SK-N-SH (cell line): ENCODE data around the gene NEU2. TPM values are rescaled to one million over a fixed set of nuclear protein-coding genes. Genes with fewer than 3 reads are reported as not detected.

ENCODE experiments used
- CTCF ChIA-PET: fragments of 300-600, 350-600 bp; formaldehyde crosslinking; extraction: SDS; loops from one replicate; lab custom pipeline; 2021; lab: Yijun Ruan, JAX
- POLR2A ChIA-PET: fragments of 350-600 bp; sonication (Branson Sonifier 250); formaldehyde crosslinking; extraction: SDS; loops from one replicate; lab custom pipeline; 2020; ENCODE audit warnings: antibody characterized with exemption, inconsistent platforms; lab: Yijun Ruan, JAX
- DNase-seq: peaks from one replicate; pipeline ENCODE4 v3.0.0; 2012
- H2AFZ ChIP-seq: fragments of 200-600 bp; sonication (generic); 2 replicates; pipeline ENCODE4 v1.8.1; 2016; ENCODE audit warnings: antibody characterized with exemption, mild to moderate bottlenecking, low read depth
- H3F3A ChIP-seq: fragments of 200-600 bp; sonication (generic); replicated peaks from 2 replicates; pipeline ENCODE3; 2016; ENCODE audit warnings: antibody characterized with exemption, mild to moderate bottlenecking; ENCODE audit not compliant: insufficient read depth
- H3K27ac ChIP-seq, 2 experiments: fragments of 200-500 bp in 1 of 2; fragments of 200-600 bp in 1 of 2; sonication (Bioruptor generic) in 1 of 2; sonication (generic), shearing (Covaris generic) in 1 of 2; 2 replicates each; pipeline versions ENCODE4 v1.5.1 to v1.6.1; 2014 to 2016; ENCODE audit warnings: low read depth in 2 of 2, inconsistent platforms in 1 of 2, low read length in 1 of 2, mild to moderate bottlenecking in 1 of 2, mixed read lengths in 1 of 2
- H3K27me3 ChIP-seq: fragments of 200-600 bp; sonication (generic), shearing (Covaris generic); 2 replicates; pipeline ENCODE4 v1.6.1; 2016; ENCODE audit warnings: mixed run types; ENCODE audit not compliant: insufficient read depth
- H3K36me3 ChIP-seq, 2 experiments: fragments of 200-500 bp in 1 of 2; fragments of 200-600 bp in 1 of 2; sonication (Bioruptor generic) in 1 of 2; sonication (generic) in 1 of 2; replicated peaks in 1 of 2; 2 replicates each; pipeline versions ENCODE3 to v1.5.1; 2014 to 2016; ENCODE audit warnings: low read length in 1 of 2, mild to moderate bottlenecking in 1 of 2; ENCODE audit not compliant: insufficient read depth in 2 of 2, control insufficient read depth in 1 of 2
- H3K4me1 ChIP-seq, 2 experiments: fragments of 200-500 bp in 1 of 2; fragments of 200-600 bp in 1 of 2; sonication (Bioruptor generic) in 1 of 2; sonication (generic), shearing (Covaris generic) in 1 of 2; 2 replicates each; pipeline versions ENCODE4 v1.5.1 to v1.6.1; 2014 to 2016; ENCODE audit warnings: low read depth in 1 of 2, low read length in 1 of 2, mixed run types in 1 of 2; ENCODE audit not compliant: insufficient read depth in 2 of 2, control insufficient read depth in 1 of 2
- H3K4me2 ChIP-seq: fragments of 200-600 bp; sonication (generic), shearing (Covaris generic); 2 replicates; pipeline ENCODE4 v1.6.1; 2017; ENCODE audit warnings: mixed run types
- H3K4me3 ChIP-seq, 2 experiments: fragments of 200-500 bp in 1 of 2; fragments of 200-600 bp in 1 of 2; sonication (Bioruptor generic) in 1 of 2; sonication (generic), shearing (Covaris generic) in 1 of 2; 2 replicates each; pipeline versions ENCODE4 v1.5.1 to v1.8.1; 2014 to 2016; ENCODE audit warnings: low read depth in 2 of 2, inconsistent platforms in 1 of 2, low read length in 1 of 2, mild to moderate bottlenecking in 1 of 2, mixed read lengths in 1 of 2, moderate library complexity in 1 of 2
- H3K79me2 ChIP-seq: fragments of 200-600 bp; sonication (generic); 2 replicates; pipeline ENCODE4 v1.8.1; 2017; ENCODE audit warnings: mild to moderate bottlenecking; ENCODE audit not compliant: insufficient read depth
- H3K9ac ChIP-seq: fragments of 200-600 bp; sonication (generic); 2 replicates; pipeline ENCODE4 v1.6.1; 2017; ENCODE audit warnings: mixed run types
- H3K9me2 ChIP-seq: fragments of 200-600 bp; sonication (generic); 2 replicates; pipeline ENCODE4 v1.6.1; 2017; ENCODE audit warnings: mixed run types
- H3K9me3 ChIP-seq: fragments of 200-600 bp; sonication (generic); 2 replicates; pipeline ENCODE4 v1.6.1; 2017; ENCODE audit warnings: mixed run types, mild to moderate bottlenecking, moderate library complexity
- H4K20me1 ChIP-seq: fragments of 200-600 bp; sonication (generic); 2 replicates; pipeline ENCODE4 v1.6.1; 2017; ENCODE audit warnings: mild to moderate bottlenecking, mixed run types; ENCODE audit not compliant: insufficient read depth
- CHD2 ChIP-seq: fragments of 150-350 bp; IDR thresholded peaks from 2 replicates; pipeline ENCODE4 v1.6.1; 2018; ENCODE audit warnings: low read length; ENCODE audit not compliant: partially characterized antibody
- EZH2phosphoT487 ChIP-seq: fragments of 200-600 bp; sonication (generic); IDR thresholded peaks from 2 replicates; pipeline ENCODE4 v1.6.1; 2017; ENCODE audit warnings: low read depth, mixed run types, mild to moderate bottlenecking, antibody characterized with exemption, moderate library complexity, borderline replicate concordance
- FOXJ3 ChIP-seq: sonication (generic); formaldehyde crosslinking; IDR thresholded peaks from 2 replicates; pipeline ENCODE4 v1.5.1; 2020; ENCODE audit warnings: mild to moderate bottlenecking, missing genetic modification reagents
- GABPA ChIP-seq: IDR thresholded peaks from 2 replicates; pipeline ENCODE4 v1.4.0; 2012; ENCODE audit warnings: low read depth, mild to moderate bottlenecking
- GATA2 ChIP-seq: sonication (generic); formaldehyde crosslinking; IDR thresholded peaks from 2 replicates; pipeline ENCODE4 v1.5.0; 2020; ENCODE audit warnings: mild to moderate bottlenecking, missing genetic modification reagents
- IRF3 ChIP-seq: fragments of 150-350 bp; IDR thresholded peaks from 2 replicates; pipeline ENCODE4 v1.6.1; 2016; ENCODE audit warnings: mild to moderate bottlenecking, low read depth, low read length
- JUND ChIP-seq: IDR thresholded peaks from 2 replicates; pipeline ENCODE4 v1.4.0; 2012
- NRF1 ChIP-seq: IDR thresholded peaks from 2 replicates; pipeline ENCODE4 v1.6.1; 2012; ENCODE audit warnings: low read depth, mild to moderate bottlenecking, low read length
- POLR2AphosphoS5 ChIP-seq: IDR thresholded peaks from 2 replicates; pipeline ENCODE4 v1.6.1; 2012; ENCODE audit warnings: low read depth, low read length
- RAD21 ChIP-seq: IDR thresholded peaks from 2 replicates; pipeline ENCODE4 v1.6.1; 2012; ENCODE audit warnings: mild to moderate bottlenecking, low read length
- RCOR1 ChIP-seq: fragments of 150-350 bp; IDR thresholded peaks from 2 replicates; pipeline ENCODE4 v1.6.1; 2017; ENCODE audit warnings: antibody characterized with exemption, low read length
- SIN3A ChIP-seq: IDR thresholded peaks from 2 replicates; pipeline ENCODE4 v1.6.1; 2012; ENCODE audit warnings: low read depth, mild to moderate bottlenecking, low read length, moderate library complexity, borderline replicate concordance
- SMC3 ChIP-seq: IDR thresholded peaks from 2 replicates; pipeline ENCODE4 v1.6.1; 2012; ENCODE audit warnings: low read depth, low read length, improper control_type of control experiment
- TAF1 ChIP-seq: IDR thresholded peaks from 2 replicates; pipeline ENCODE4 v1.6.1; 2012; ENCODE audit warnings: low read depth, mild to moderate bottlenecking, low read length, moderate library complexity, borderline replicate concordance
- TCF12 ChIP-seq: IDR thresholded peaks from 2 replicates; pipeline ENCODE4 v1.4.0; 2012
- TEAD4 ChIP-seq: IDR thresholded peaks from 2 replicates; pipeline ENCODE4 v1.4.0; 2012; ENCODE audit warnings: mild to moderate bottlenecking, borderline replicate concordance; ENCODE audit not compliant: insufficient read depth
- USF1 ChIP-seq: IDR thresholded peaks from 2 replicates; pipeline ENCODE4 v1.4.0; 2012; ENCODE audit warnings: low read depth, borderline replicate concordance
- YY1 ChIP-seq: IDR thresholded peaks from 2 replicates; pipeline ENCODE4 v1.4.0; 2012; ENCODE audit warnings: low read depth, mild to moderate bottlenecking
- WGBS: methylation state at CpG from one replicate; pipeline ENCODE4 v1.1.6; 2017; ENCODE audit warnings: low lambda C conversion rate; 5-methylcytosine and 5-hydroxymethylcytosine counted together
- polyA plus RNA-seq, 3 experiments: library from polyadenylated mRNA; depleted of rRNA; stranded (reverse); fragments of >200 nt; gene quantifications; 2 replicates each; pipeline ENCODE4 v1.2.3, GENCODE V29; 2012

Gene NEU2
- polyA plus RNA-seq, 1 of the 3 experiments (the other 2 are of a cell fraction), result not detected

- Histone ChIP-seq H3F3A (peaks cover 4% of the 10 kb centered on the region), H3K4me1 (no peaks in the 10 kb centered on the region), H4K20me1 (no peaks in the 10 kb centered on the region), H3K4me3 (no peak overlapping the region), H2AFZ (no peak overlapping the region), H3K79me2 (no peaks in the 10 kb centered on the region), H3K27ac (no peak overlapping the region), H3K27me3 (no peaks in the 10 kb centered on the region), H3K9me2 (no peaks in the 10 kb centered on the region), H3K9ac (no peak overlapping the region), H3K4me2 (no peak overlapping the region), H3K36me3 (no peaks in the 10 kb centered on the region), H3K9me3 (no peaks in the 10 kb centered on the region)
- 82% methylated on average over 27 of the region's 27 CpGs for WGBS
- no peak for DNase-seq
- TF ChIP-seq GATA2 (CRISPR knock-in tag) (no peak), YY1 (no peak), RAD21 (no peak), POLR2AphosphoS5 (no peak), GABPA (no peak), TEAD4 (no peak)
- CTCF ChIA-PET, result interaction anchor here (0.8 to 1.9 kb wide), 4 partner anchors 11 to 186 kb away, joined by 3 to 7 read pairs (median 6); no protein-coding TSS in a partner anchor
- POLR2A ChIA-PET, result no interaction called here
Observed at GRCh38 chr2:233031556-233032500, 644 bp upstream of the NEU2 start.

GRCh38 chr2:233033672-233034071, 1.2 kb downstream of the NEU2 start:
- Histone ChIP-seq H3K9ac (no peak overlapping the region), H3K4me2 (no peak overlapping the region), H3K9me3 (no peaks in the 10 kb centered on the region), H3F3A (peaks cover 4% of the 10 kb centered on the region), H3K79me2 (no peaks in the 10 kb centered on the region), H3K36me3 (no peaks in the 10 kb centered on the region), H3K4me3 (no peak overlapping the region), H3K27ac (no peak overlapping the region), H2AFZ (no peak overlapping the region), H3K4me1 (no peaks in the 10 kb centered on the region), H3K9me2 (no peaks in the 10 kb centered on the region), H3K27me3 (no peaks in the 10 kb centered on the region), H4K20me1 (no peaks in the 10 kb centered on the region)
- no peak for TF ChIP-seq TCF12
- no peak for TF ChIP-seq SMC3
- ChIA-PET POLR2A (no interaction called here), CTCF (interaction anchor here (0.9 to 1.9 kb wide), 4 partner anchors 10 to 21 kb away, joined by 3 to 10 read pairs (median 4); no protein-coding TSS in a partner anchor)
- WGBS, result 42% methylated on average over 9 of the region's 9 CpGs
- DNase-seq, result no peak

GRCh38 chr2:233034091-233034882, 1.8 kb downstream of the NEU2 start:
- Histone ChIP-seq H3K9me2 (no peaks in the 10 kb centered on the region), H3K27ac (no peak overlapping the region), H3K4me1 (no peaks in the 10 kb centered on the region), H3K36me3 (no peaks in the 10 kb centered on the region), H3K4me3 (no peak overlapping the region), H4K20me1 (no peaks in the 10 kb centered on the region), H3K79me2 (no peaks in the 10 kb centered on the region), H3K4me2 (no peak overlapping the region), H3K27me3 (no peaks in the 10 kb centered on the region), H3K9me3 (no peaks in the 10 kb centered on the region), H3K9ac (no peak overlapping the region), H2AFZ (no peak overlapping the region), H3F3A (peaks cover 4% of the 10 kb centered on the region)
- ChIA-PET POLR2A (no interaction called here), CTCF (interaction anchor here (0.9 to 1.9 kb wide), 4 partner anchors 9 to 20 kb away, joined by 3 to 10 read pairs (median 4); no protein-coding TSS in a partner anchor)
- WGBS, result 87% methylated on average over 16 of the region's 37 CpGs
- no peak for DNase-seq
- no peak for TF ChIP-seq GABPA
- no peak for TF ChIP-seq SIN3A
- no peak for TF ChIP-seq SMC3
- no peak for TF ChIP-seq TCF12
- TF ChIP-seq JUND, result no peak
- TF ChIP-seq CHD2, result no peak
- no peak for TF ChIP-seq EZH2phosphoT487
- no peak for TF ChIP-seq NRF1
- no peak for TF ChIP-seq RCOR1
- TF ChIP-seq TAF1, result no peak
- TF ChIP-seq FOXJ3, result no peak
- TF ChIP-seq USF1, result no peak
- no peak for TF ChIP-seq IRF3
